ENCODE measurements around the gene PLAA. TPM values are rescaled to one million over a fixed set of nuclear protein-coding genes. Genes with fewer than 3 reads are reported as not detected.

The PLAA gene
- total RNA-seq, 1 experiment from 2014 or later: 25.4 TPM

DNA sequence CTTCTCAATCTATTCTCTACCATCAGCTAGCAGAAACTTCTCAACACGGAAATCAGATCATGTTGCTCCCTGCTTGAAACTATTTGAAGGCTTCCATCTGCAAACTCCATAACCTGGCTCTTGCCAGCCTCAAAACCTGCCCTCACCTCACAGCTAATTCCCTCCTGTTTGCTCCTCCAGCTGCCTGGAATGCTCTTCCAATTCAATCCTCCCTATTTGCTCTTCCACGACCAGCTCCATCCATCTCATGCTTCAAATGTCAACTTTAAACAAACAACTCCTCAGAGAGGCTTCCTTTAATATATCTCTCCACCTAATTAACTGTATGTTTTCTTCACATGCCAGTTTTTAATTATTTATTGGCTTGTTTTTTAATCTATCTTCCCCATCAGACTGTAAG lies 1.5 kb downstream of the PLAA start:
- Histone ChIP-seq H3K9me3 (no peaks in the 10 kb centered on the region; the same call in 1 of the 2 replicates), H3K27me3 (no peaks in the 10 kb centered on the region), H3K36me3 (peaks cover 9% of the 10 kb centered on the region), H3K4me3 (peak overlapping the region; percentile 95)
- DNase-seq: no peak

DNA sequence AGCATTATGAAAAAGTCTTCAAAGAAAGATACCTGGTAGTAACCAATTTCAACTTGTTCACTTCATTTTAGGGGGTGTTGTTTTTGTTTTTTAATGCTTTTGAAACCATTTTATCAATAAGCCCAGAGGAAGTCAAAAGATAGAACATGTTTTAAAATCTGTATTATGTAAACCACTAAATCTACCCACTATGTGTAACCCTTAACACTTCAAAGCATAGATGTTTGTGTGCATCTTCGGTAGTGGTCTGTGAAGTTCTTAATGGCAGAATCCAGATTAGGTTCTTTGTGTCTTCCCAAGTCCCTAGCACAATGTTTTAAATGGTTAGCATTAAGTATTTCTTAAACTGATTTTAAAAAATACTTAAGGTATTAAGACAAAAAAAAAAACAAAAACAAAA lies 6.3 kb downstream of the PLAA start:
- Histone ChIP-seq H3K27me3 (no peaks in the 10 kb centered on the region), H3K36me3 (peaks cover 24% of the 10 kb centered on the region), H3K9me3 (peaks cover 4% of the 10 kb centered on the region; the same call in 1 of the 2 replicates), H3K4me3 (no peak overlapping the region)
- DNase-seq: no peak

- no peak overlapping the region for H3K4me3 ChIP-seq
- peaks cover 27% of the 10 kb centered on the region for H3K36me3 ChIP-seq
- H3K9me3 ChIP-seq: peaks cover 4% of the 10 kb centered on the region; the same call in 1 of the 2 replicates
- no peaks in the 10 kb centered on the region for H3K27me3 ChIP-seq
- no peak for DNase-seq
Observed at GRCh38 chr9:26939955-26940711, 6.9 kb downstream of the PLAA start.

- no peak overlapping the region for H3K4me3 ChIP-seq
- H3K9me3 ChIP-seq: peaks cover 4% of the 10 kb centered on the region; the same call in 1 of the 2 replicates
- no peaks in the 10 kb centered on the region for H3K27me3 ChIP-seq
- H3K36me3 ChIP-seq: peaks cover 18% of the 10 kb centered on the region
- no peak for DNase-seq
Observed at GRCh38 chr9:26937816-26938371, 9.1 kb downstream of the PLAA start.

DNA sequence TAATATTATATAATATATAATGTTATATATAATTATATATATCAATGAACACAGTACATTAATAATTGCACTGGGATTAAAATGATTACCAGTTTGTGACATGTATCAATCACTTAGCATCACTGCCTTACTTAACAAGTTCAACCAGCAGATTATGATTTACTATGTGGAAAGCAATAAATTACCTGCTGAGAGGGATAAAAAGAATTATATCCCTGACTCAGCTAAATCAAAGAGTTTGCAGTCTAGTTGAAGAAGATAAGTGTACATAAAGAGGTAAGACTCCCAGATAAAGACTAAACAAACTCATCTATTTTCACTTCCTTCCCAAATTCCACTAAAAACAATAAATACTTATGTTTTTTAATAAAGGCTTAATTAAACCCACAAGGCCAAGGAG lies 11.2 kb downstream of the PLAA start:
- Histone ChIP-seq H3K4me3 (no peak overlapping the region), H3K27me3 (no peaks in the 10 kb centered on the region), H3K36me3 (peaks cover 22% of the 10 kb centered on the region), H3K9me3 (peaks cover 4% of the 10 kb centered on the region; the same call in 1 of the 2 replicates)
- no peak for DNase-seq

GRCh38 chr9:26928902-26929495 lies 18.0 kb downstream of the PLAA start:
- Histone ChIP-seq H3K4me3 (no peak overlapping the region), H3K27me3 (no peaks in the 10 kb centered on the region), H3K36me3 (peaks cover 36% of the 10 kb centered on the region), H3K9me3 (no peaks in the 10 kb centered on the region)
- DNase-seq: no peak

DNA sequence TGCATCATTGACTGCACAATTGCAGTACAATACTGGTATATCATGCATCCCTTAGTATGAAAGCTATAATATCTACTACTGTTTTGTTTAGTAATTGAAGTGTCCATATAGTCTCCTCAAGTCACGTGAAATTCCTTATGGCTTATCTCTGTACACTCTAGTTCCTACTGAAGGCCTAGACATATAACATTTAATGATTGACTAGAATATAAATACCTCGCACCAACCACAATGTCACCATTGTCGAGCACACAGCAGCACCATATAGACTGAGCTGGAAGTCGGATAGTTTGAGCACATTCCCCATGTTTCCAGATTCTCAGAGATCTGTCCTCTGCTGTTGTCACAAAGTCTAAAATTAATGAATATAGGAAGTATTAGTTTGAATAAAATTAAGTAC lies 21.4 kb downstream of the PLAA start:
- Histone ChIP-seq H3K27me3 (no peaks in the 10 kb centered on the region), H3K9me3 (no peaks in the 10 kb centered on the region), H3K4me3 (no peak overlapping the region), H3K36me3 (peaks cover 52% of the 10 kb centered on the region)
- no peak for DNase-seq

DNA sequence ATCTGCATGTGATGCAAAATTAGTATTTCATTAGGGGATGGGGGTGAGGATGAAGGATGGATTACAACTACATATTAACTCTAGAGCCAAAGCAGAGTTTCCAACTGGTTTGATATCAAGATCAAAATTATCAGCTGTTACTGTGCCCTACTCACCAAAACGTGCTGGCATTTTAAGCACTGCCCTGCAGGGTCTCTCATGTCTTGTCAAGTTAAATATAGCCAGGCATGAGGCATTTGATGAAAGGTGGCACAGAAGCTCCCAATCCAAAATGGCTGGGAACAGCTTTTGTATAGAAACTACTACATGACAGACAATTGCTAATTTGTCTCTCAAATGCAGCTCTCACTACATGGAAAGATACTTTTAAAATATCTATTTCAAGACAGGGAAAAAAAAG lies 27.3 kb downstream of the PLAA start:
- peaks cover 42% of the 10 kb centered on the region for H3K36me3 ChIP-seq
- DNase-seq: no peak

GRCh38 chr9:26913138-26913668 lies 33.8 kb downstream of the PLAA start:
- H3K9me3 ChIP-seq: no peaks in the 10 kb centered on the region
- no peaks in the 10 kb centered on the region for H3K27me3 ChIP-seq
- DNase-seq: no peak
- no peak overlapping the region for H3K4me3 ChIP-seq
- H3K36me3 ChIP-seq: peaks cover 20% of the 10 kb centered on the region

More for the DNA sequence above, 27.3 kb downstream of the PLAA start:
- Histone ChIP-seq H3K9me3 (no peaks in the 10 kb centered on the region), H3K27me3 (no peaks in the 10 kb centered on the region), H3K4me3 (no peak overlapping the region)

DNA sequence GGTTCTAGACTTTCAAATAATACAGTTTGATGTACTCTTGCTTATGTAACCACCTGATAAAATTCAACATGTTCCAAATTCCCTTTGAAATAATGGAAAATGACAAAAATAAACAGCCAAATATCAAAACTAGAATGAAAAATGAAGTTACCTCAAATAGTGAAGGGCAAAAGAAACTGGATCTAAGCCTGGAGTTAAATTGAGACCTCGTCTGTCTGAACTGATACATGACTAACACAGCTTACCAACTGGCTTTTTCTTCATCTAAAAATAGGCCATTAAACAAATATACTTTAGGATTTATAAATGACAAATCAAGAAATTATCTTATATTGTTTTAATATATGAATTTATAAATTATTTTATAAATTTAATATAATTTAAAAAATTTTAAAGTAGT lies 42.4 kb downstream of the PLAA start:
- Histone ChIP-seq H3K36me3 (peaks cover 24% of the 10 kb centered on the region), H3K9me3 (no peaks in the 10 kb centered on the region), H3K27me3 (no peaks in the 10 kb centered on the region), H3K4me3 (no peak overlapping the region)
- no peak for DNase-seq

- H3K27me3 ChIP-seq: no peaks in the 10 kb centered on the region
- no peak overlapping the region for H3K4me3 ChIP-seq
- no peak for DNase-seq
- no peaks in the 10 kb centered on the region for H3K9me3 ChIP-seq
- H3K36me3 ChIP-seq: peaks cover 24% of the 10 kb centered on the region
Observed at GRCh38 chr9:26904070-26904469, 43.0 kb downstream of the PLAA start.

DNA sequence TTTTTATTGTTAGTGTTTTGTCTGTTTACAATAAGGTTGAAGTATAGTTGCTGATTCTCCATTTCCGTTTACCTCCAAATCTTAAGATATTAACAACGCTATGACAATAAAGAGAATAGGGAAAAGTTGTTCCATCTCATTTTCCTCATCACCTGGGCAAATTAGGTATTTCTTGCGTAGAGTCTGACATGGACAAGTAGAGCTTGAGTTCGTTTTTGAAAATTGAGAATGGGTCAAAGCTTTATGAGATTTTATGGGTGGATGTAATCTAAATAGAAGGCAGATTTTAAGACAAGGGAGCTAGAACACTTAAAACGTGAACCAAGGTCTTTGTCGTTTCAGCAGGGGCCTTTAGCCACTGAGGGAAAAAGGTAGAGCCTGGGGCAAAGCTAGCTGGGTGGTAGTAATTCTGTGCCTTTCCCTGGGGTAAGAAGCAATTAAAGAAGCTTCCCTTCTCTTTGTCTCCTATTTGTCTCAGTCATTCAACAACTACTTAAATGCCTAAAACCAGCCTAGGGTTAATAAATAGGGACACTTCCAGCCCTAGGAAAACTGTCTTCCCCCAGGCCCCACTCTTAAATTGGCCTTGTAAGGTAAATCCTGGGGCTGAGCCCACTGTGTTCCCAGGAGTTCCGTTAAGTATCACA lies 53.9 kb downstream of the PLAA start:
- Histone ChIP-seq H3K4me3 (peak overlapping the region; percentile 79), H3K9me3 (no peaks in the 10 kb centered on the region), H3K36me3 (no peaks in the 10 kb centered on the region), H3K27me3 (no peaks in the 10 kb centered on the region)
- DNase-seq: no peak

DNA sequence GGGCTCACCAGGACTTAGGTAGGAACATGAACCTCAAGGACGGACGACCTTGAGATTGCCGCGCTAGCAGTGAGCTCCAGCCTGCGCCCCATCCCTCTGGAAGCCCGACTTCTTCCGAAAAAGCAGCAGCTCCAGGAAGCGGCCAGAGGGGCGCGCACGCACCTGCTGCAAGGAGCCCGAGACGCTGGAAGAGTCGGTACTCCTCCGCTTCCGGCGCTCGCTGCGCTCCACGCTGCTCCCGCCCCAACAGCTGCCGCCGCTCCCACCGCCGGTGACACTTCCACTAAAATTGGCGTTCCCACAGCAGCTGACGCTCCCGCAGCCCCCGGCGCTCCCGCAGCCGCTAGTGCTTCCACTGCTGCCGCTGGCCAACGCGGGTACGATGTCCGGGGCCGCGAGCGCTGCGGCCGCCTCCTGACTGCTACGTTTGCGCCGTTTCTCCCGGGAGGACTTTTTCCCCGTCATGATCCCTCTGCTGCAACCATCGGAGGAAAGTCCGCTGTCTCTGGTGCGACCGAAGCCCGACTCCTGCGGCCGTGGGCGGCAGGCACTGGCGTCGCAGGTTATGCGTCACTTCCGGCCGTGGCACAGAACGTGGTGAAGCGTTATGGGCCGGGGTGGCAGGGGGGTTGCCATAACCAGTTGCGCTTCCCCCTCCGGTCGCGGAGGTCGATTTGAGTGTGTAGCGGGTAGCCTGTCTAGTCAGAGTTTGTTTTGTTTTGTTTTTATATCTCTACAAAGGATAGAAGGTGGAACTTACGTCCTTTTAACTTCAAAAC lies 54.6 kb downstream of the PLAA start, which contains the start of gene CAAP1:
Gene CAAP1, minus strand, starts transcription at position 552 of the 779 bp plus-strand sequence. Its CDS starts 87 bp downstream, at position 465.
- Histone ChIP-seq H3K36me3 (no peaks in the 10 kb centered on the region), H3K27me3 (no peaks in the 10 kb centered on the region), H3K4me3 (peak within 1 kb of the TSS; percentile 79), H3K9me3 (no peaks in the 10 kb centered on the region)
- peak; percentile 92 for DNase-seq

DNA sequence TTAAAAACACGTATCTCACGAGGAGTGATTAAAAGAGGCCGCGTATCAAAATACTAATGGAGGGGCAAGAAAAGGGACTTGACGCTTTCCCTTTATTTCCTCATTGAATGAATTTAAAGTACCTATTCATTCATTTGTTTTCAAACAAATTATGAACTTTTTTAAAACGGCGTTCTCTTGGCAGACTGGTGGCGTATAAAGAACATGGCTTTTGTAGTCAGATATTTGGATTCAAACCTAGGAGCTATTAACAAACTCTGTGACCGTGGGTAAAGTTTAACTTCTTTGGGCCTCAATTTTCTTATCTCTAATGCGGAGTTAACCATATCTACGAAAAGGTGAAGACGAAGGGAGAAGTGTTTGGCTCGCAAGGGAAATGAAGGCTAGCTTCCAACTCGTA lies 55.3 kb downstream of the PLAA start:
- Histone ChIP-seq H3K9me3 (no peaks in the 10 kb centered on the region), H3K4me3 (peak overlapping the region; percentile 79), H3K36me3 (no peaks in the 10 kb centered on the region), H3K27me3 (no peaks in the 10 kb centered on the region)
- no peak for DNase-seq

GRCh38 chr9:26888271-26888670 lies 58.8 kb downstream of the PLAA start:
- Histone ChIP-seq H3K27me3 (no peaks in the 10 kb centered on the region), H3K4me3 (no peak overlapping the region), H3K9me3 (no peaks in the 10 kb centered on the region), H3K36me3 (peaks cover 11% of the 10 kb centered on the region)
- DNase-seq: no peak

- DNase-seq: no peak
- H3K27me3 ChIP-seq: no peaks in the 10 kb centered on the region
- no peaks in the 10 kb centered on the region for H3K9me3 ChIP-seq
- H3K36me3 ChIP-seq: peaks cover 17% of the 10 kb centered on the region
- no peak overlapping the region for H3K4me3 ChIP-seq
Observed at GRCh38 chr9:26882154-26882553, 64.9 kb downstream of the PLAA start.
